ENCODE measurements around the gene LRRC2.
"Not testable (repeated sequence)": the region's sequence is repeated elsewhere in the genome, so short reads cannot be mapped to it uniquely, and the experiment has no call there.

The LRRC2 gene

DNA sequence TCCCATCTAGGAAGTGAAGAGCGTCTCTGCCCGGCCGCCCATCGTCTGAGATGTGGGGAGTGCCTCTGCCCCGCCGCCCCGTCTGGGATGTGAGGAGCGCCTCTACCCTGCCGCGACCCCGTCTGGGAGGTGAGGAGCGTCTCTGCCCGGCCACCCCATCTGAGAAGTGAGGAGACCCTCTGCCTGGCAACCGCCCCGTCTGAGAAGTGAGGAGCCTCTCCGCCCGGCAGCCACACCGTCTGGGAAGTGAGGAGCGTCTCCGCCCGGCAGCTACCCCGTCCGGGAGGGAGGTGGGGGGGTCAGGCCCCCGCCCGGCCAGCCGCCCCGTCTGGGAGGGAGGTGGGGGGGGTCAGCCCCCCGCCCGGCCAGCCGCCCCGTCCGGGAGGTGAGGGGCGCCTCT is 71.6 kb downstream of the LRRC2 start:
- not testable (repeated sequence) for DNase-seq

DNA sequence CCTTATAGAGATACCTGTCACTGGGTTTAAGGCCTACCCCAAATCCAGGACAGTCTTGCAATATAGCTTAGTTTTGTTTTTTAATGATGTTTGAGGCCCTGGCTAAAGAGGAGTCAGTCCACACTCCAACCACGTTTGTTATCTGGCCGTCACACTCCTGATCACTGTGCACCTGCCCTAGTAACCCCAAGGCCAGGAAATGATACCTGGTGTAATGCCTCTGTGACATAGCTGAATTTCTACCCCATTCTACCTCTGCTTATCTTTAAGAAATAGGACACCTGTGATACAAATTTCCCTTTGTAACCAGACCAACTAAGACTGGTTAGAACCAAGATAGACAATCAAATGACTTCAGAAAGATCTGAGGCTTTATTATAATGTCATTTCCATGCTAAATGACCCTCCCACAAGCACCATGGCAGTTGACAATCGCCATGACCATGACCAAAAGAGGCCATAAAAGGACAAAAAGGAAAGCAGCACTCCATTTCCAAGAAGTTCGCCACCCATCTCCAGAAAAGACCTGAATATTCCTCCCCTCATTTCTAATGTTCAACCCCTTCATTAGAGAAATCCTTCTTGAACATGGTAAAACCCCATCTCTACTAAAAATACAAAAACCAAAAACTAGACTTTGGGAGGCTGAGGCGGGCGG is 73.1 kb downstream of the LRRC2 start:
- no peak for DNase-seq

- no peak for DNase-seq
Observed at GRCh38 chr3:46491089-46492070, 74.7 kb downstream of the LRRC2 start.

DNA sequence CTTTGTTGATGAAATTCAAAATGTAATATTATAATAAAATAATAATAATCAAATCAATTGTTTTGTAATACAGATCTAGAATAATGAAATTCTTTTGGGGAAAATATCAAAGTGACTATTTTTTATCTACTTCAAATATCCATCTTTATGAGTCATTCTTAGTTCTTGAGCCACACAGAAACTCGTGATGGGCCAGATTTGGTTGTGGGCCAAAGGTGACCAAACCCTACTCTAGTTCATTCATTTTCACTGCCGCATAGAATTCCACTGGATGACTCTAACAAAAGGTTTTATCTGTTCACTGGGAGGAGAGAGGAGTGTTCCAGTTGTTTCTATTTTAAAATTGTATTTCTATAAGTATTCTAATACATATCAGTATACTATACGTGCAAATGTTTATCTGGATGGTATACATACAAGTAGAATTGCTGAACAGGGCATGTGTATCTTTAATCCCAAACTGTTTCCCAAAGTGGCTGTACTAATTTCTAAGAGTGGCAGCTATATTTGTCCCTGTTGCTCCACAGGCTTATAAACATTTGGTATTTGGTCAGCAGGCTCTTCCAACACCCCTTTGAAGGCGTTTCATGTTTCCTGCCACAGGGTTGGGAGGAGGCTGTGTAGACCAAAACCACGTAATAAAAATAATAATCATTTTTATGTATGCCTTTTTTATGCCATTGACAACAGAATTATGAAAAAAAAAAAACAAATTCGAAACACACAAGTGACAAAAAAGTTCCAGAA is 75.6 kb downstream of the LRRC2 start:
- no peak for DNase-seq

DNA sequence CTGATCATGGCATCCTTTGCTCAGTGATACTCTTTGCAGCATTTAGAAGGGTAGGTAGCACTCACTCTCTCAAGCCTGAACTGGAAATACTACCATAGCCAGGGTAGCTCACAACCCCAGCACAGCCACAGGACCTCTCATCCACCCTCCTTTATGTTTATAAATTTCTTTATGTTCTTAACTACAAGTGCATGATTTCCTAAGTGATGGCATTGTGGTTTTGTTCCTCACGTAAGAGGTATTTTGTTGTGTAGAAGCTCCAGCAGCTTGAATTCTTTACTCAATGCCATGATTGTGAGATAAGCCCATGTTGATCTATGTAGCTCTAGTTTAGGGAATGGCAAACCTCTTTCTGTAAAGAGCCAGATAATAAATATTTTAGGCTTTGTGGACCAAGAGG is 76.2 kb downstream of the LRRC2 start:
- no peak for DNase-seq

DNA sequence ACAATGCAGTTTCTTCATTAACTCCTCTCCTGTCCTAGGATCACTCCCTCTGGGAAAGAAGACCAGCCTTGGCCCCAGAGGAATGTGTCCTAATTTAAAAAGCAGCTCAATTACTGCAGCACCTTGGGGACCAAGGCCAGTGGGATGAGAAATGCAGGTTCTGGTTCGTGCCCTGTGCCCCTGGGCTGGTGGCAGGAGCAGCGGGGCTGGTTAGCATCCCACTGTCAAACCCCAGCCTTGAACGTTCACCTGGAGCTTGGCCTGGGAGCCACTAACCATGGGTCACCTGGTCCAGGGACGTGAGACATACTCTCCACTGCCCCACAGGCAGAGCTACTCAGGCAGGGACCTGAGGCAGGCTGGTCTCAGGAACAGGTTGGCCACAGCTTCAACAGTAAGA is 76.7 kb downstream of the LRRC2 start:
- no peak for DNase-seq

- DNase-seq = peak; percentile 89
Observed at GRCh38 chr3:46488735-46489361, 77.3 kb downstream of the LRRC2 start.

DNA sequence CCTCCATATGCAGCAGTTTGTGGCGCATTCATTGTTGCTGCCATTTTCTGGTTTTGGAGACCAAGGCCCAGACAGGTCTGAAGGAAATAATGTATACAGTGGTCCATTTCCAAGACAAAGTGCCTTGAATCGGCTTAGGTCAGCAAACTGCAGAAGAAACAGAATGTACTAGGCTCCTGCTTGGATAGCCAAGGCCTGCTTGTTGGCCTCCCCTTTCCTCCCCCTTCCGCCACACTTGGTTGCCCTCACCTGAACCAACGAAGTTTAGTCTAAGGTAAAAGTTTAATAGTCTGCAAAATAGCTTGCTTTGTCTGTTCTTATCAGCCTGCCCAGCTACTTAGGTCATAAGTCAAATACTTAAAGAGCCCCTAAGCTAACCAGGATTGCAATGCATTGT is 80.3 kb downstream of the LRRC2 start:
- no peak for DNase-seq

- no peak for DNase-seq
Observed at GRCh38 chr3:46484911-46485778, 81.0 kb downstream of the LRRC2 start.

- no peak for DNase-seq
Observed at GRCh38 chr3:46484388-46484787, 81.7 kb downstream of the LRRC2 start.

DNA sequence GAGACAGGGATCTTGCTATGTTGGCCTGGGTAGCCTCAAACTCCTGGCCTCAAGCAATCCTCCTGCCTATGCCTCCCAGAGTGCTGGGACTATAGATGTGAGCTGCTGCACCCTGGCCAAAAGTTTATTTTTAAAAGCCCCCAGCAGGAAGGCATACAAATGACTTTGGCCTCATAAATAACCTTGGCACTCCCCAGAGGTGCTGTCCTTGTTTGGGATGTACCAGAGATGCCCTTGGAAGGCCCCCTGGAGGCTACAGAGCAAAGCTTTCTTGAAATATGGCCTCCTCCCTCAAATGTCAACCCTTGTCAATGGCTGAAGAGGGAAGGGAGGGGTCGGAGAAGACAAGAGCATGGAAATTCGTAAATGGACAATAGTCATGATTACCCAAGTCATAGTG is 82.3 kb downstream of the LRRC2 start:
- DNase-seq = no peak

DNA sequence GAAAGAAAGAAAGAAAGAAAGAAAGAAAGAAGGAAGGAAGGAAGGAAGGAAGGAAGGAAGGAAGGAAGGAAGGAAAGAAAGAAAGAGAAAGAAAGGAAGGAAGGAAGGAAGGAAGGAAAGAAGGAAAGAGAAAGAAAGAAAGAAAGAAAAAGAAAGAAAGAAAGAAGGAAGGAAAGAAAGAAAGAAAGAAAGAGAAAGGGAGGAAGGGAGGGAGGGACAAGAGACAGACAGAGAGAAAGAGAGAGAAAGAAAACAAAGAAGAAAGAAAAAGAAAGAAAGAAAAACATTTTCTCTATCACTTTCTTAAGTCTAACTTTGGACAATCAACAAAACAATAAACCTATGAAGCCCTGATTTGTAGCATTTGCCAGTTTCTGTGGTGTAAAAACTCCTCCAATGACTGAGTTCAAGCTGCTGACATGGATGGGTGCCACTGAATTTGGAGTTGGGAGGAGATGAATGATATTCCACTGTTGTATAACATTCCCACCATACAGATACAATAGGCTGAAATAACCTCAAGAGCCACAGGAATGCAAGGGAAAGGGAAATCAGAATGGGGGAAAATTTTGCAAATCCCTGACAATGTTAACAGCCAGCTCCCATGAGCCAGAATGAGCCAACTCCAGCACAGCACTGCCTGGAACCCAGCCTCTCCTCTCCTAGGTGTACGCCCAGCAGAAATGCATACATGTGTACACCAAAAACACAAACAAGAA is 83.3 kb downstream of the LRRC2 start:
- no peak for DNase-seq

DNA sequence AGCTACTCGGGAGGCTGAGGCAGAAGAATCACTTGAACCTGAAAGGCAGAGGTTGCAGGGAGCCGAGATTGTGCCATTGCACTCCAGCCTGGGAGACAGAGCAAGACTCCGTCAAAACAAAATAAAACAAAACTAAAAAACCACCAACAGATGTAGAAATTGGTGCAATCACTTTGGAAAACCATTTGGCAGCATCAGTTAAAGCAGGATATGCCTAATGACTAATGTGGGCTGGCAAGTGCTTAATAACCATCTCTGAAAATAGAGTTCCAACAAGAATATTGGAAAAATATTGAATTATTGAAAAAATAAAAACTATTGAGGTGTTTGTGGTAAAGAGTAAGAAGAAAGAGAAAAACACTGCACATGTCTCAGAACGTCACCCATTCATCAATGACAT is 84.5 kb downstream of the LRRC2 start:
- no peak for DNase-seq

GRCh38 chr3:46480491-46481195 is 85.5 kb downstream of the LRRC2 start:
- peak; percentile 71 for DNase-seq

DNA sequence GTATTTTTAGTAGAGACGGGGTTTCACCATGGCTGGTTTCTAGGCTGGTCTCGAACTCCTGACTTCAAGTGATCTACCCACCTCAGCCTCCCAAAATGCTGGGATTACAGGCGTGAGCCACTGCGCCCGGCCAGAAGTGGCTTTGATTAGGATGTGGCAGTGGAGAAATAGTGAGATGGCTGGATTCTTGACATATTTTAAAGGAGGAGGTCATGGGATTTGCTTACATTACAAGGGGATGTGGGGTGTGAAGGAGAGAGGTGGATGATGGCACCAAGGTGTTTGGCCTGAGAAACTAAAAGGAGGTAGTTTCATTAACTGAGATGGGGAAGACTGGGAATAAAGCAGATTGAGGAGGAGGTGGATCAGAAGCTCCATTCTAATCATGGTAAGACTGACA is 86.4 kb downstream of the LRRC2 start:
- DNase-seq = no peak

- no peak for DNase-seq
Observed at GRCh38 chr3:46479021-46479420, 87.1 kb downstream of the LRRC2 start.

DNA sequence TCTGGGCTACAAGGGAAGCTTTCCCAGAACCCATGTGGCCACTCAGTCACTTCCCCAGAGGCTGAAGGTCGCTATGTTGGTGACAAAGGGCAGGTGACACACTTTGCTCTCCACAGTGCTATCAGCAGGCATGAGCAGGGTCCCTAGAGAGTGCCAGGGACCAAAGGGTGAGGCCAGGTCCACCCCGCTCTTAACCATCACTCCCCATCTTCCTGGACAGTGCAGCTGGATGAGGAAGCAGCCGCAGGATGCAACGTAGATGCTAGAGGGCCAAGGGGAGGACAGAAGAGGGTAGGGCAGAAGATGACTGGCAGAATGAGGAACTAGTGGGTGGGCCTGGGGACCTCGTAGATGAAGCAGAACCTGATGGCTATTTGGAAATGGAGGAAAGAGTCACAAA is 87.8 kb downstream of the LRRC2 start:
- no peak for DNase-seq

DNA sequence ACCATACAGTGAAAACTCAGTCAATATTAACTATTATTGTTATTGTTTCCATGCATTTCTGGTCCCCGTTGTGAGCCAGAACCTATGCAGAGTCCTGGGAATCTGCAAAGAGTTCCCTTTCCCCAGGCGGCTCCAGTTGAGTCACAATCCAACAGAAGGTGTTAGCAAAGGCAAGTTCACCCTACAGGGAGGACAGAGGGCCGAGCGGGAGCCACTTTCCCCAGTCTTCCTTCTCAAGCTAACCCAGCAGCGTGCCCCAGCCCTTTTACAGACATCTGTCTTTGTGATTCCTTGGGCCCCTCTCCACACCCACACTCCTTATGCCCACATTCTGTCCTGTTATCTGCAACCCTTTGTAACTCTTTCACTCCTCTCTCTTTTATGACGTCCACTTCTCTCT is 88.3 kb downstream of the LRRC2 start:
- no peak for DNase-seq

- DNase-seq = no peak
Observed at GRCh38 chr3:46477145-46477544, 89.0 kb downstream of the LRRC2 start.

DNA sequence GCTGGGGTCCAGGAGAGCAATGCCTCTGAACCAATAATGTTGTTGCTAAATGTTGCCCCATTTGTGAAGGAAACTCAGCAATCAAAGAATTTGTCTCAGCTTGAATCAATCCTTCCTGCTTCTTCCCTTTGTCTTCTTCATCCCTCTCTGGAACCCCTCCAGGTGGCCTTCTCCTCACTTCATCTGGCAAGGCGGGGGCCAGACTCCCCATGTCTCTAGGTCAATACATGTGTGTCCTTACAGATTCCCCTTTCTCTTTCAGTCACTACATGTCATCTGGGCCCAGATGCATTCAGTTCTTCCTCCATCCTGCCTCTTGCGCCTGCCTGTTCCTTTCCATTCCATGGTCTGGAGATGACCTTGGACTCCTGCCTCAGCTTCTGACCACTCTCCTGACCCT is 93.4 kb downstream of the LRRC2 start:
- DNase-seq = no peak

Measured in midbrain (tissue), 1 donor.